Stimulated activated naive CD8-positive, alpha-beta T cell treated with anti-CD3 and anti-CD28 coated beads, Interleukin-15, amount 100 ng/mL, for 72 hours (primary cell): ENCODE data around the gene A3GALT2.

ENCODE experiments used
- ATAC-seq: fragments of 150-1000 bp; cut with Tn5 transposase; 2 replicates; pipeline ENCODE4 v1.10.0; 2021; ENCODE audit warnings: mild to moderate bottlenecking, moderate library complexity
- DNase-seq, 2 donors: peaks; one replicate each; pipeline ENCODE4 v3.0.0; 2021 to 2022
- H3K27ac Mint-ChIP-seq, 2 donors: one replicate each; pipeline ENCODE4 v1.8.0; 2022; ENCODE audit warnings: mild to moderate bottlenecking in 2 of 2, mixed read lengths in 2 of 2, moderate library complexity in 2 of 2
- H3K27me3 Mint-ChIP-seq: one replicate; pipeline ENCODE4 v1.8.0; 2022; ENCODE audit warnings: mixed read lengths
- H3K4me1 Mint-ChIP-seq: one replicate; pipeline ENCODE4 v1.8.0; 2022; ENCODE audit warnings: mild to moderate bottlenecking, mixed read lengths
- H3K4me3 Mint-ChIP-seq, 2 donors: one replicate each; pipeline ENCODE4 v1.8.0; 2022; ENCODE audit warnings: mild to moderate bottlenecking in 2 of 2, mixed read lengths in 2 of 2, moderate library complexity in 1 of 2
- H3K9me3 Mint-ChIP-seq, 2 donors: one replicate each; pipeline ENCODE4 v1.8.0; 2022; ENCODE audit warnings: mixed read lengths in 2 of 2

A3GALT2 gene

GRCh38 chr1:33329600-33330305 is 8.9 kb upstream of the A3GALT2 start:
- no peaks in the 10 kb centered on the region for H3K4me1 Mint-ChIP-seq
- H3K27me3 Mint-ChIP-seq: no peaks in the 10 kb centered on the region
- no peak overlapping the region for H3K27ac Mint-ChIP-seq
- H3K9me3 Mint-ChIP-seq: no peaks in the 10 kb centered on the region
- no peak for ATAC-seq
- H3K4me3 Mint-ChIP-seq: no peak overlapping the region
- DNase-seq: no peak

DNA sequence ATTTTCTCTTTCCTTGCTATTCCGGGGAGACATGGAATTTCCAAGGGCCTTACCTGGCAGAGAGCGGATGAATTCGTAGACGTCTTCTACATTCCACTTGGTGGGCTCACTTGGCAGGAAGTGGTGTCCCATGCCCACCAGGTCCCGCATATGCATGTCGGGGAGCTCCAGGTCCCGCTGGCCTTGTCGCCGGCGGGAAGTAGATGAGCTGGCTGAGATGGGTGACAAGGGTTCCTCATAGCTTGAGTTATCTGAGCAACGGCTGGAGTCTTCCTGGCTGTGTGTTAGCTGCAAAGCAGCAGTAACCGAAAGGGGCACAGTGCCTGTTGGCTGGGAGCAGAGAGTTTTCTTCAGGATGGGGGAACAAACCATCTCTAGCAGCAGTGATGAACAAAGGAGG is 7.9 kb upstream of the A3GALT2 start:
- H3K4me1 Mint-ChIP-seq: no peaks in the 10 kb centered on the region
- DNase-seq (no peak), ATAC-seq (no peak)
- H3K9me3 Mint-ChIP-seq: no peaks in the 10 kb centered on the region
- peak overlapping the region in 1 of 2 donors; percentile 27 for H3K27ac Mint-ChIP-seq
- no peaks in the 10 kb centered on the region for H3K27me3 Mint-ChIP-seq
- H3K4me3 Mint-ChIP-seq: no peak overlapping the region

DNA sequence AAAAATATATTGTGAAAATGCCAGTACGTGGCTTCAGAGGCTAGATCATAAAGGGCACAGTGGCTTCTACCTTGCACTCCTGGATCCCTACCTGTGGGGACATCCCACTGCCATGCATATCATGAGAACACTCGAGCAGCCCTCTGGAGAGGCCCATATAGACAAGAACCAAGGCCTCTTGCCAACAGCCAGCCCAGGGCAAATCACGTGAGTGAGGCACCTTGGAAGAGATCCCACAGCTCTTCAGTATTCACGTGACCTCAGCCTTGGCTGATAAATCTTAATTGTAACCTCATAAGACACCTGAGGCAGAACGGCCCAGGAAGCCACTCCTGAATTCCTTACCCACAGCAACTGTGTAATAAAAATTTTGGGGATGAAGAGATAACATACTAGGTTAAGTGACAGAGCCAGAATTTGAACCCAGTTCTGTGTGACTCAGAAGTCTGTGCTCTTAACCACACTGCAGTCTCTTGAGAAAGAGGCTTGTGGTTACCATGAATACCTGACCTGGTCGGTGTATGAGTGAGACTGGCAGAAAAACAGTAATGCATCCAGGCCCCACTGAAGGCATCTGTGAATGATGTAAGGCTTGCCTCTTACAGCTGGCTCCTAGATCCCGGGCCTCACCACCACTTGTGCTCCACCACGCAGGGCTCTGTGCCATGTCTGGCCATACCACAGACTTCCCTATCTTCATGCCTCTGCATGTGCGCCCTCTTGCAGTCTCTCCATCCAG is 6.9 kb upstream of the A3GALT2 start:
- Mint-ChIP-seq H3K4me1 (no peaks in the 10 kb centered on the region), H3K27ac (no peak overlapping the region), H3K27me3 (no peaks in the 10 kb centered on the region), H3K4me3 (no peak overlapping the region), H3K9me3 (no peaks in the 10 kb centered on the region)
- peak; percentile 71 for ATAC-seq
- no peak for DNase-seq

DNA sequence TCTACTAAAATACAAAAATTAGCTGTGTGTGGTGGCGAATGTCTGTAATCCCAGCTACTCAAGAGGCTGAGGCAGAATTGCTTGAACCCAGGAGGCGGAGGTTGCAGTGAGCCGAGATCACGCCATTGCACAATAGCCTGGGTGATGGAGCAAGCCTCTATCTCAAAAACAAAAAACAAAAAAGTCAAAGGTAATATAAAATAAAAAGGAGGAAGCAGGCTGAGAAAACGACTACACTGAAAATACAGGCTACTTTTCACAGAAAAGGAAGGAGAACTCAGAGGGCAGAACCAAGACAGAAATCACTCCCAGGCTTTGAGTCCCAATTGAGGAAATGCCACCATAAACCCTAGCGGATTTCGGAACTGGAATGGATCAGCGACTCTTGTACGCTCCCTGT is 5.9 kb upstream of the A3GALT2 start:
- Mint-ChIP-seq H3K27ac (peak overlapping the region in 1 of 2 donors; percentile 82), H3K9me3 (no peaks in the 10 kb centered on the region), H3K4me3 (no peak overlapping the region), H3K4me1 (no peaks in the 10 kb centered on the region), H3K27me3 (no peaks in the 10 kb centered on the region)
- no peak for ATAC-seq
- no peak for DNase-seq

DNA sequence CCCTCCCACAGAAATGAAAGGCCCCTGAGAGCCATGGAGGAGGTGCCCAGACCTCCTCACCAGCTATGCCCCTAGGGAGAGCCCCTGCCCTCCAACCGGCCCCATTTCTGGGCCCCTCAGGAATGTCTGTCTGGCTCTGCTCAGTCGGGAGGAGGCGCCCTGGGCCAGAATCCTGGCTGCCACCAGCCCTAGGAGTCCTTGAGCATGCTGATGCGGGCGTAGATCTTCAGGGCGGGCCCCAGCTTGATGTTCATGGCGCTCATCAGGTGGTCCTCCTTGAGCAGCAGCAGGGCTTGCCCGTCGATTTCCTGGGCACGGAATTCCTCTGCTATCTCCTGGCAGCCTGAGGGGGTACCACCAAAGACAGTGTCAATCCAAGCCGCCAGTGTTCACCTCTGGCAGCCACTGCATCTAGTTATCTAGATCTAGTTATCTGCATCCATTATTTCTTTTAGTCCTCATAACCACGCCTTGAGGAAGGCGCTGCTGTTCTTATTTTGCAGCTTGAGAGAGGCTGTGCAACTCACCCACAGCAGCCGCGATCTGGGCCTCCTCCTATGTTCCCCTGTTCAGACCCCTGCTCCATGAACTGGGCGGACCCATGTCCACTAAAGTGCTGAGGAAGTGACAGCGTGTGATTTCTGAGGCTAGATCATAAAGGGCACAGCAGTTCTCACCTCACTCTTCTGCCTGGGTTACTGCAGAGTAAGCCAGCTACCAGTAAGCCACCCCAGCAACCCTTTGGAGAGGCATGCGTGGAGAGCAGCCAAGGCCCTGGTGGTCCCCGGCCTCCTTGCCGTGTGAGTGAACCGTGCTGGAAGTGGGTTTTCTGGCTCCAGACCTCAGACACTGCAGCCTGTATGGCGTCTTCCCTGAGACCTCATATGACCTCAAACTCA is 4.0 kb upstream of the A3GALT2 start:
- H3K27ac Mint-ChIP-seq: peak overlapping the region; percentile 7 to 91
- H3K27me3 Mint-ChIP-seq: no peaks in the 10 kb centered on the region
- no peak overlapping the region for H3K4me3 Mint-ChIP-seq
- no peaks in the 10 kb centered on the region for H3K4me1 Mint-ChIP-seq
- DNase-seq: no peak
- ATAC-seq: no peak
- H3K9me3 Mint-ChIP-seq: no peaks in the 10 kb centered on the region

GRCh38 chr1:33323663-33324477 is 3.0 kb upstream of the A3GALT2 start:
- DNase-seq (no peak), ATAC-seq (no peak)
- Mint-ChIP-seq H3K27me3 (no peaks in the 10 kb centered on the region), H3K9me3 (no peaks in the 10 kb centered on the region), H3K4me1 (no peaks in the 10 kb centered on the region), H3K4me3 (no peak overlapping the region), H3K27ac (no peak overlapping the region)

GRCh38 chr1:33322870-33323585 is 2.1 kb upstream of the A3GALT2 start:
- H3K27ac Mint-ChIP-seq: peak overlapping the region in 1 of 2 donors; percentile 70
- no peaks in the 10 kb centered on the region for H3K4me1 Mint-ChIP-seq
- DNase-seq: no peak
- H3K27me3 Mint-ChIP-seq: peaks cover 8% of the 10 kb centered on the region
- no peak overlapping the region for H3K4me3 Mint-ChIP-seq
- no peak for ATAC-seq
- H3K9me3 Mint-ChIP-seq: no peaks in the 10 kb centered on the region

GRCh38 chr1:33322109-33322508 is 1.2 kb upstream of the A3GALT2 start:
- no peaks in the 10 kb centered on the region for H3K4me1 Mint-ChIP-seq
- H3K9me3 Mint-ChIP-seq: no peaks in the 10 kb centered on the region
- DNase-seq (no peak), ATAC-seq (no peak)
- H3K27me3 Mint-ChIP-seq: peaks cover 9% of the 10 kb centered on the region
- H3K4me3 Mint-ChIP-seq: no peak overlapping the region
- no peak overlapping the region for H3K27ac Mint-ChIP-seq

- DNase-seq (no peak), ATAC-seq (no peak)
- Mint-ChIP-seq H3K9me3 (no peaks in the 10 kb centered on the region), H3K27me3 (peaks cover 9% of the 10 kb centered on the region), H3K4me1 (no peaks in the 10 kb centered on the region), H3K4me3 (no peak overlapping the region), H3K27ac (no peak overlapping the region)
Observed at GRCh38 chr1:33321178-33321577, 280 bp upstream of the A3GALT2 start.

- Mint-ChIP-seq H3K27me3 (peaks cover 9% of the 10 kb centered on the region), H3K4me3 (no peak overlapping the region), H3K27ac (no peak overlapping the region), H3K9me3 (no peaks in the 10 kb centered on the region), H3K4me1 (no peaks in the 10 kb centered on the region)
- ATAC-seq: peak; percentile 45
- no peak for DNase-seq
Observed at GRCh38 chr1:33319949-33320618, 814 bp downstream of the A3GALT2 start.

DNA sequence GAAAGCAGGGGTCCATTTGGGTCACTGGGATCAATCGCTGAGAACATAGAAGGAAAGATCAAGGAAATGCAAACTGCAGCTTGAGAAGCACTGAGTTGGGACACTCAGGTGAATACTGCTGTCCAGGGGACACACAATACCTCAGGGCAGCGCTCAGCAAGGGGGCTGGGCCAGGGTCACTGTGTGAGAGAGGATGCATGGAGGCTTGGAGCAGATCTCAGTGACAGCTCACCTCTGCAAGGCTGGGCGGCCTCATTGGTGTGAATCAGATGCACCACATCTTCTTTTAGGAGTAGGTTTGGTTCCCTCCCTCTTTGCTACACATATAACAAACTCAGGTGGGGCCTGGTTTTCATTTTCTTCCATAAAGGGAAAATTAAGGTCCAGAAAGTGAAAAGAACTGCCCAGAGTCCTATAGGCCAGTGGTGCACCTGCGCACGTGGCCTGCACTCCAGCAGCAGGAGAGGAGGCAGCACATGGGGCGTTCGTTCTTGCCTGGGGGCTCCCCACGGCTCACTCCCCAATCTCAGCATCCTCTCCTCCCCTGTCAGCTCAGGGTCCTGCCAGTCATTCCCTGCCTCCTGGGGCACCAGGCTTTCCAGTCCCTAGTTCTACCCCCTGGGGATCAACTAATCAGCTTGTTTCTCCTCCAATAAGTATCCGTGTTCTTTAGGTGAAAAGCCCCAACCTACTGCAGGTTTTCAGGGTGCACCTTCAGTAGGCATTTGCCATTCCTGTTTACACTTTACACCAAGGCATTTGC is 1.5 kb downstream of the A3GALT2 start:
- H3K9me3 Mint-ChIP-seq: no peaks in the 10 kb centered on the region
- no peak overlapping the region for H3K4me3 Mint-ChIP-seq
- peaks cover 9% of the 10 kb centered on the region for H3K27me3 Mint-ChIP-seq

DNA sequence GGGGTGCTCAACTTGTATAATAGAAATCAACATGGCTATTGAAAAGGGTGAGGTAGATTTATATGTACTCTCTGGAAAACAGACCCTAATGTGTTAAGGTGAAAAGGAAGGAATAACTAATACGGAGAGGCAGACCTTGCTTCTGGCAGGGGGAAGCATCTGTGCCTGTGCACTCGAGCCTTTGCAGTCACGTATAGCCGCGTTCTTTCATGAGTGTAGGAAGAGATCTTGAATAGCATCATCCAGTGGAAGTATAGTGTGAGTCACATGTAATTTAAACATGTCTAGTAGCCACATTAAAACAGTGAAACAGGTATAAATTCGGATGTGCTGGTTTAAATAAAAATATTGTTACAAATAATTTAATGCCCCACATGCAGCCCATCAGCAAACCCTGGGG is 3.0 kb downstream of the A3GALT2 start:
- ATAC-seq (no peak), DNase-seq (no peak)
- H3K4me1 Mint-ChIP-seq: no peaks in the 10 kb centered on the region

More for the DNA sequence above, 1.5 kb downstream of the A3GALT2 start:
- ATAC-seq: no peak
- H3K4me1 Mint-ChIP-seq: no peaks in the 10 kb centered on the region
- no peak overlapping the region for H3K27ac Mint-ChIP-seq
- DNase-seq: no peak

DNA sequence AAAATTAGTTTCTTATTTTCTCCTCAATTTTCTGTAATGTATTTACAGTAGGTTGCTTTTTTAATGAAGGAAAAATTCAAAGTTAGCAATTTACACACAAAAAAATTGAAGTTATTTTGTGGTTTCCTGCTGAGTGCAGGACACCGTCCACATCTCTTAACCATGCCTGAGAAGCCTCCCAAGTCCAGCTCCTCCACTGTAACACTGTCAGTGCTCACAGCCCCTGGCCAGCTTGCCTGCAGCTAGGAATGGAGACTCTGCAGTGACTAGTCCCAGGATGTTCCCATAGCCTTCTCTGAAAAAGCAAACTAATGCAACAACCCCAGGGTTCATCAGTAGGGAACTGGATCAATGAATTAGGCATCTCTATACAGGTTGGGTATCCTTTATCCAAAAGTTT is 3.5 kb downstream of the A3GALT2 start:
- no peaks in the 10 kb centered on the region for H3K4me1 Mint-ChIP-seq

More for the DNA sequence above, 3.0 kb downstream of the A3GALT2 start:
- Mint-ChIP-seq H3K27ac (no peak overlapping the region), H3K9me3 (no peaks in the 10 kb centered on the region), H3K4me3 (no peak overlapping the region), H3K27me3 (peaks cover 9% of the 10 kb centered on the region)

More for the DNA sequence above, 3.5 kb downstream of the A3GALT2 start:
- DNase-seq (no peak), ATAC-seq (no peak)
- H3K27me3 Mint-ChIP-seq: peaks cover 9% of the 10 kb centered on the region
- H3K9me3 Mint-ChIP-seq: no peaks in the 10 kb centered on the region
- H3K4me3 Mint-ChIP-seq: no peak overlapping the region
- H3K27ac Mint-ChIP-seq: no peak overlapping the region
